GM23338 (cell line): Measurements from ENCODE around the gene MFN1. TPM values are rescaled to one million over a fixed set of nuclear protein-coding genes. Genes with fewer than 3 reads are reported as not detected.

Source experiments
- ATAC-seq: fragments of 200-7000 bp; cut with Tn5 transposase; 3 replicates; pipeline ENCODE4 v1.9.1; 2020
- DNase-seq: peaks from one replicate; pipeline ENCODE4 v3.0.0-alpha.2; 2015; ENCODE audit warnings: low spot score
- H2AFZ ChIP-seq: fragments of 200-600 bp; sonication (generic); 2 replicates; pipeline ENCODE4 v1.8.0; 2016; ENCODE audit warnings: antibody characterized with exemption, mild to moderate bottlenecking, moderate library complexity
- H3F3A ChIP-seq: fragments of 200-600 bp; sonication (generic); replicated peaks from 2 replicates; pipeline ENCODE4 v1.8.0; 2017; ENCODE audit warnings: antibody characterized with exemption, mixed run types, low read depth
- H3K27ac ChIP-seq: fragments of 200-600 bp; sonication (generic); 2 replicates; pipeline ENCODE4 v1.6.1; 2016; ENCODE audit warnings: low read depth
- H3K27me3 ChIP-seq: fragments of 200-600 bp; sonication (generic); 2 replicates; pipeline ENCODE4 v1.8.0; 2016; ENCODE audit warnings: mild to moderate bottlenecking, mixed run types, moderate library complexity; ENCODE audit not compliant: insufficient read depth
- H3K36me3 ChIP-seq: fragments of 200-600 bp; sonication (generic); 2 replicates; pipeline ENCODE4 v1.8.0; 2016; ENCODE audit warnings: mild to moderate bottlenecking; ENCODE audit not compliant: insufficient read depth
- H3K4me1 ChIP-seq: fragments of 200-600 bp; sonication (generic); 2 replicates; pipeline ENCODE4 v1.8.0; 2016; ENCODE audit warnings: mild to moderate bottlenecking, moderate library complexity; ENCODE audit not compliant: insufficient read depth
- H3K4me2 ChIP-seq: fragments of 200-600 bp; sonication (generic); 2 replicates; pipeline ENCODE4 v1.7.1; 2017; ENCODE audit warnings: mixed run types
- H3K4me3 ChIP-seq: fragments of 200-600 bp; sonication (generic); 2 replicates; pipeline ENCODE4 v1.6.1; 2016; ENCODE audit warnings: mixed run types
- H3K79me2 ChIP-seq: fragments of 200-600 bp; sonication (generic); replicated peaks from 2 replicates; pipeline ENCODE4 v1.8.0; 2017; ENCODE audit warnings: mild to moderate bottlenecking; ENCODE audit not compliant: insufficient read depth
- H3K9me2 ChIP-seq: fragments of 200-600 bp; sonication (generic); 2 replicates; pipeline ENCODE4 v1.8.0; 2017; ENCODE audit not compliant: insufficient read depth
- H4K20me1 ChIP-seq: fragments of 200-600 bp; sonication (generic); replicated peaks from 2 replicates; pipeline ENCODE4 v1.8.0; 2017; ENCODE audit warnings: mild to moderate bottlenecking; ENCODE audit not compliant: insufficient read depth
- H3K27ac Mint-ChIP-seq: 2 replicates; pipeline ENCODE4 v1.8.0; 2020; ENCODE audit warnings: inconsistent platforms, mild to moderate bottlenecking, moderate library complexity, mixed read lengths
- H3K27me3 Mint-ChIP-seq: 3 replicates; pipeline ENCODE4 v1.8.0; 2022; ENCODE audit warnings: low read depth, mild to moderate bottlenecking, moderate library complexity, mixed read lengths, inconsistent platforms; ENCODE audit not compliant: insufficient read depth, poor library complexity
- H3K36me3 Mint-ChIP-seq: 3 replicates; pipeline ENCODE4 v1.8.0; 2021; ENCODE audit warnings: low read depth, mild to moderate bottlenecking, inconsistent platforms, moderate library complexity, mixed read lengths
- H3K4me1 Mint-ChIP-seq: 3 replicates; pipeline ENCODE4 v1.8.0; 2020; ENCODE audit warnings: mild to moderate bottlenecking, inconsistent platforms, mixed read lengths
- H3K4me3 Mint-ChIP-seq: 3 replicates; pipeline ENCODE4 v1.8.0; 2021; ENCODE audit warnings: moderate library complexity, mild to moderate bottlenecking, inconsistent platforms, mixed read lengths
- H3K9me3 Mint-ChIP-seq: 3 replicates; pipeline ENCODE4 v1.8.0; 2020; ENCODE audit warnings: moderate library complexity, mild to moderate bottlenecking, inconsistent platforms, mixed read lengths
- CTCF ChIP-seq, 2 experiments: fragments of 200-600 bp in 1 of 2; sonication (generic) in 1 of 2; conservative IDR thresholded peaks; 2 replicates each; pipeline versions ENCODE4 v1.5.1 to v1.6.1; 2016 to 2017; ENCODE audit warnings: antibody characterized with exemption in 2 of 2, low read depth in 2 of 2, mild to moderate bottlenecking in 2 of 2, moderate library complexity in 1 of 2
- EZH2 ChIP-seq: fragments of 200-600 bp; sonication (generic); IDR thresholded peaks from one replicate; pipeline ENCODE4 v1.8.0; 2017; ENCODE audit warnings: antibody characterized with exemption, mild to moderate bottlenecking, low read depth; ENCODE audit not compliant: unreplicated experiment
- EZH2phosphoT487 ChIP-seq: fragments of 200-600 bp; sonication (generic); IDR thresholded peaks from one replicate; pipeline ENCODE4 v1.8.1; 2018; ENCODE audit warnings: antibody characterized with exemption; ENCODE audit not compliant: unreplicated experiment
- JUNB ChIP-seq: IDR thresholded peaks from one replicate; pipeline ENCODE4 v1.6.1; 2016; ENCODE audit warnings: antibody characterized with exemption; ENCODE audit not compliant: unreplicated experiment
- NANOG ChIP-seq: IDR thresholded peaks from 2 replicates; pipeline ENCODE4 v1.6.1; 2016; ENCODE audit warnings: antibody characterized with exemption, borderline replicate concordance
- POLR2AphosphoS5 ChIP-seq: IDR thresholded peaks from 2 replicates; pipeline ENCODE4 v1.6.1; 2016; ENCODE audit warnings: antibody characterized with exemption, low read depth
- STAT1 ChIP-seq: IDR thresholded peaks from one replicate; pipeline ENCODE4 v1.6.1; 2016; ENCODE audit warnings: antibody characterized with exemption; ENCODE audit not compliant: unreplicated experiment
- ZNF114 ChIP-seq: fragments of 250-450 bp; sonication (Bioruptor Pico); IDR thresholded peaks from 2 replicates; pipeline ENCODE4 v1.5.0; 2020; ENCODE audit warnings: mild to moderate bottlenecking, moderate library complexity
- ZNF331 ChIP-seq: fragments of 250-450 bp; sonication (Bioruptor Pico); IDR thresholded peaks from 2 replicates; pipeline ENCODE4 v1.5.0; 2020; ENCODE audit warnings: low read depth, mild to moderate bottlenecking, moderate library complexity
- ZNF462 ChIP-seq: fragments of 250-450 bp; sonication (Bioruptor Pico); IDR thresholded peaks from 2 replicates; pipeline ENCODE4 v1.5.0; 2020; ENCODE audit warnings: mild to moderate bottlenecking, moderate library complexity
- polyA plus RNA-seq: library from polyadenylated mRNA; unstranded; fragments of >200 nt; fragmentation: Nextera tagmentation; extraction: Ambion mirVana; gene quantifications from 2 replicates; pipeline ENCODE4 v1.2.1, GENCODE V29; 2016
- total RNA-seq: library from RNA; depleted of rRNA; stranded (reverse); fragments of >200 nt; shearing (Covaris generic); gene quantifications from 2 replicates; pipeline ENCODE4 v1.2.3, GENCODE V29; 2014

Gene MFN1
- total and polyA plus RNA-seq, 2 experiments from 2014 or later: 16.1 to 36.2 TPM

- no peak for TF ChIP-seq ZNF462 (CRISPR knock-in tag)
- no peak for TF ChIP-seq JUNB
- TF ChIP-seq ZNF114 (CRISPR knock-in tag): no peak
These were observed 23.2 kb upstream of the MFN1 start (continued) for GRCh38 chr3:179324270-179324754.

GRCh38 chr3:179330438-179330837 lies 17.1 kb upstream of the MFN1 start:
- Histone ChIP-seq H3K36me3 (peaks cover 54% of the 10 kb centered on the region), H3K27ac (no peak overlapping the region), H3K27me3 (no peaks in the 10 kb centered on the region), H4K20me1 (peaks cover 24% of the 10 kb centered on the region), H2AFZ (no peak overlapping the region), H3K9me2 (no peaks in the 10 kb centered on the region), H3K4me3 (no peak overlapping the region), H3F3A (no peaks in the 10 kb centered on the region), H3K4me2 (no peak overlapping the region), H3K4me1 (0 out of 2 replicates have a peak, but pooled peaks cover under 1% of the 10 kb centered on the region), H3K79me2 (peaks cover 35% of the 10 kb centered on the region)
- Mint-ChIP-seq H3K4me1 (no peaks in the 10 kb centered on the region), H3K4me3 (no peak overlapping the region), H3K36me3 (peaks cover 71% of the 10 kb centered on the region), H3K27me3 (no peaks in the 10 kb centered on the region), H3K27ac (no peak overlapping the region), H3K9me3 (no peaks in the 10 kb centered on the region)
- ATAC-seq (no peak), DNase-seq (no peak)
- TF ChIP-seq ZNF331 (CRISPR knock-in tag) (no peak), CTCF (conservative IDR thresholded peaks at IDR 0.05; ENCODE audit: low read depth in 2 of 2) (no peak), EZH2phosphoT487 (no peak), POLR2AphosphoS5 (no peak), STAT1 (no peak), NANOG (no peak), EZH2 (no peak)
